HUES64 (cell line): ENCODE measurements around the gene SCGB3A1.

ENCODE experiments used
- H3K27ac ChIP-seq: 2 replicates; pipeline ENCODE4 v1.7.0; 2013; ENCODE audit warnings: low read depth, low read length, inconsistent platforms
- H3K27me3 ChIP-seq: 2 replicates; pipeline ENCODE4 v1.6.1; 2013; ENCODE audit warnings: mild to moderate bottlenecking, low read length; ENCODE audit not compliant: insufficient read depth
- H3K36me3 ChIP-seq: 2 replicates; pipeline ENCODE4 v1.6.1; 2013; ENCODE audit warnings: mild to moderate bottlenecking, low read length; ENCODE audit not compliant: insufficient read depth
- H3K4me1 ChIP-seq: 2 replicates; pipeline ENCODE4 v1.6.1; 2013; ENCODE audit warnings: mild to moderate bottlenecking, low read length, moderate library complexity; ENCODE audit not compliant: insufficient read depth
- H3K4me3 ChIP-seq: 2 replicates; pipeline ENCODE4 v1.5.1; 2013; ENCODE audit warnings: mild to moderate bottlenecking, low read length, moderate library complexity
- H3K9ac ChIP-seq: 2 replicates; pipeline ENCODE4 v1.6.1; 2013; ENCODE audit warnings: mild to moderate bottlenecking, low read depth, low read length
- H3K9me3 ChIP-seq: 2 replicates; pipeline ENCODE4 v1.6.1; 2013; ENCODE audit warnings: low read depth, low read length; ENCODE audit not compliant: insufficient read depth
- WGBS: fragments of 150-250, 120-280 bp; methylation state at CpG from one replicate; pipeline ENCODE4 v1.1.7; 2013; ENCODE audit warnings: missing lambda C conversion rate; 5-methylcytosine and 5-hydroxymethylcytosine counted together

Gene SCGB3A1

DNA sequence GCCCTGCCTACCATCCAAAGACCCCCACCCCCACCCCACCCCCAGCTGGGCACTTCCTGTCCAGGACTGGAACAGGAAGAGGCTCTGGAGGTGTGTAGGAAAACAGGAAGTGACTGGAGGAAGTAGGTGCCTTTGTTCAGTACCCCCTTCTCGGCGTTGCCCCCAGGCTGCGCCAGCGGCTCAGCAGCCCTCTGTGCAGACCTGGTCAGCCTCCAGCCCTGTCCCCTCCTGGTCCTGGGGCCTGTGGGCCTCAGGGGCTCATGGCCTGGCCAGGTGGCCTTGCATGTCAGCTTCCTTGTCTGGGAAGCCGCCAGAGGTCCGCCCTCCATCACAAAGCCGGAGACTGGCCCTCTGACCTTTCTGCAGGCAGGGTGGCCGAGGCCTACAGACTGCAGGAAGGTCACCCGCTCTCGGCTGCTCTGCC is 32.1 kb upstream of the SCGB3A1 start:
- H3K4me3 ChIP-seq = no peak overlapping the region
- 92% methylated on average over 10 of the region's 10 CpGs for WGBS
- H3K9me3 ChIP-seq = no peaks in the 10 kb centered on the region
- no peak overlapping the region for H3K9ac ChIP-seq
- no peak overlapping the region for H3K27ac ChIP-seq
- H3K4me1 ChIP-seq = no peaks in the 10 kb centered on the region
- H3K27me3 ChIP-seq = peaks cover 15% of the 10 kb centered on the region
- H3K36me3 ChIP-seq = no peaks in the 10 kb centered on the region

DNA sequence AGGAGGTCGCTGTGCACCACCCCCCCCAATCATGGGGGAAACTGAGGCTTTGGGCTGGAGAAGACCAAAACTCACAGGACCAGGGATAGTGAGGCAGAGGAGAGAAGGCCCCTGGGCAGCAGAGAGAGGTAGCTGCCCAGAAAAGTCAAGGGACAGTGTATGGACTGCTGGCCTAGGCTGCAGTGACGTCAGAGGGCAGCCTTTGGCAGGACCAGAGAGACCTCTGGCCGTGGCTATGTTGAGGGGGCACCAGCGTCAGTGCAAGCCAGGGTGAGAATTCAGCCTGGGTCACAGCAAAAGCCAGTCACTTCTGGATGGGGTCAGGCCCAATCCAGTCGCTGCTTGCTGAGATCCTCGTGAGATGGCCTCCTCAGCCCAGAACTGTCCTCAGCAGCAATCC is 31.6 kb upstream of the SCGB3A1 start:
- Histone ChIP-seq H3K27ac (no peak overlapping the region), H3K4me3 (no peak overlapping the region), H3K9ac (no peak overlapping the region), H3K36me3 (no peaks in the 10 kb centered on the region), H3K27me3 (peaks cover 17% of the 10 kb centered on the region), H3K4me1 (no peaks in the 10 kb centered on the region), H3K9me3 (no peaks in the 10 kb centered on the region)
- 93% methylated on average over 5 of the region's 6 CpGs for WGBS

DNA sequence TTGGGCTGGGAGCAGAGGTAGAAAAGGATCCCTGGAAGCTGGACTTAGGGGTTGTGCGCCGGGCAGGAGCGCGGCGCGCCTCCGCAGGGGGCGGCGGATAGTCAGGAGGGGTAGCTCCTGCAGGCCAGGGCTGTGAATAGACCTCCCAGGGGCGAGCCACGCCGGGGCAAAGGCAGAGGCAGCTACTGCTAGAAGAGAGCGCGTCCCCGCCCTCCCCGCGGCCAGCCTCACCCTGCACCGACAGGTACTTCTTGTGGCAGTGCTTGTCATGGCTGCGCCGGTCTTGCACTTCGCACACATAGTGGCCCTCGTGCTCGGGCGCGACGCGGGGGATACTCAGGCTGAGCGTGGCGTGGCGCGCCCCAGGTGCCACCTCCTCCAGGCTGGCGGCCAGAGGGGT is 30.0 kb upstream of the SCGB3A1 start:
- H3K36me3 ChIP-seq = no peaks in the 10 kb centered on the region
- H3K9me3 ChIP-seq = no peaks in the 10 kb centered on the region
- no peak overlapping the region for H3K4me3 ChIP-seq
- H3K4me1 ChIP-seq = no peaks in the 10 kb centered on the region
- WGBS = 94% methylated on average over 32 of the region's 32 CpGs
- H3K27ac ChIP-seq = no peak overlapping the region
- H3K9ac ChIP-seq = no peak overlapping the region
- peaks cover 17% of the 10 kb centered on the region for H3K27me3 ChIP-seq

DNA sequence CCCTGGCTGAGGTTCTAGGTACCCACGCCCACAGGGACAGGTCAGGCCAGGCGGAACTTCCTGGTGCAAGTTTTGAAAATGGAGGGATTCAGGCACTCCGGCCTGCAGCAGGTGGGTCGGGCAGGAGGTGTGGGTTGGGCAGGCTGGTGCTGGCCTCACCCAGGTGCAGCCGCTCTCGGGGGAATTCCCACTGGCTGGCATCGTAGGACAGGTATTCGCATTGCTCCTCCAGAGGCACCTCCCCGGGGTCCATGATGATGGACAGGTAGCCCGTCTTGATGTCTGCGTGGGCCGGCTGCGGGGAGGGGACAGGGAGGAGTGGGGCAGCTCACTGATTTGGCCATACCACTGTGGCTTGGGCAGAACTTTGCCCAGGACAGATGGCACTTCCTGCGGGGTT is 28.7 kb upstream of the SCGB3A1 start:
- no peak overlapping the region for H3K27ac ChIP-seq
- H3K9ac ChIP-seq = no peak overlapping the region
- WGBS = 93% methylated on average over 14 of the region's 14 CpGs
- peaks cover 17% of the 10 kb centered on the region for H3K27me3 ChIP-seq
- H3K4me3 ChIP-seq = no peak overlapping the region
- H3K4me1 ChIP-seq = no peaks in the 10 kb centered on the region
- no peaks in the 10 kb centered on the region for H3K36me3 ChIP-seq
- no peaks in the 10 kb centered on the region for H3K9me3 ChIP-seq

DNA sequence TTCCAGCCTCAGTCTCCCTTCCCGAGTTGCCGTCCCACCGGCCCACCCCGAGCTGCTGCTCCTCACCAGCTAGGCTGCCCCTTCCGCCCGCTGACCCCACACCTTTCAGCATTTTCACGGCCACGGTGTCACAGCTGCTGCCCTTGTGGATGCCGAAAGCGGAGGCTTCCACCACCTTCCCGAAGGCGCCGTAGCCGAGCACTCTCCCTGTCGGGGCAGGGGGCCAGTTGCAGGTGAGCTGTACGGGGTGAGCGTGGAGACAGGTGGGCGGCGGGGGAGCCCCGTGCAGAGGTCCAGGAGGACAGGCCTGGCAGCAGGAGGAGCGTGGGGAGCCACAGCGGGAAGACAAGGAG is 28.2 kb upstream of the SCGB3A1 start:
- no peaks in the 10 kb centered on the region for H3K36me3 ChIP-seq
- H3K9me3 ChIP-seq = no peaks in the 10 kb centered on the region
- no peak overlapping the region for H3K27ac ChIP-seq
- peak overlapping the region; percentile 61 for H3K4me3 ChIP-seq
- peaks cover 17% of the 10 kb centered on the region for H3K27me3 ChIP-seq
- H3K4me1 ChIP-seq = no peaks in the 10 kb centered on the region
- H3K9ac ChIP-seq = no peak overlapping the region
- 84% methylated on average over 22 of the region's 22 CpGs for WGBS

DNA sequence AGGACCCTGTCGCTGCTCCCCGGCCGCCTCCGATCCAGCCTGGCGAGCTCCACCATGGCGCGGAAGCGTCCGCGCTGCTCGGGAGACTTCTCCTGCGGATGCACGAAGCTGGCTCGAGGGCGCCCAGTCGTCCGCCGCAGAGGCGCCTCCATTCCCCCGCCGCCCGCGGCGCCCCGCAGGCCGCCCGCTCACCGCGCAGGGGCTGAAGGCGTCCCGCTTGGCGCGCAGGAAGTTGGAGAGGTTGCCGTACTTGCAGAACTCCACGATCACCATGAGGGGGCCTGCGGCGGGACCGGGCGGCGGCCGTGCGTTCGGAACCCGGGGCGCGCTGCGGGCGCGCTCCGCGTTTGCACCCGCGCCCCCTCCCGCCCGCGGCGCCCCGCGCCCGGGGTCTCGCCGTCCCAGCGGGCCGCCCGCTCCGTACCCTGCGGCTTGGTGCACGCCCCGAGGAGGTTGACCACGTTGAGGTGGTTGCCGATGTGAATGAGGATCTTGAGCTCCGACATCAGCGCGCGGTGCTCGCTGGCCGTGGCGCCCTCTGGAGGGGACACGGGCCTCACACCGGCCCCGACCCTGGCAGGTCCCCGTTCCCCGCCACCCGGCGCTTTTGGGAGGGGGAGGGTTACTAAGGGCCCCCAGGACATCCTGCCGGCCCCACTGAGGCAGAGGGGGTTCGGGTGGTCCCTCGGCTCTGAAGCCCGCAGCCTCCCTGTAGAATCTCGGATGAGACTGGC is 27.7 kb upstream of the SCGB3A1 start:
- H3K36me3 ChIP-seq = no peaks in the 10 kb centered on the region
- H3K9ac ChIP-seq = peak overlapping the region; percentile 72
- 3% methylated on average over 90 of the region's 90 CpGs for WGBS
- no peaks in the 10 kb centered on the region for H3K4me1 ChIP-seq
- H3K9me3 ChIP-seq = no peaks in the 10 kb centered on the region
- peaks cover 17% of the 10 kb centered on the region for H3K27me3 ChIP-seq
- H3K27ac ChIP-seq = no peak overlapping the region
- H3K4me3 ChIP-seq = peak overlapping the region; percentile 61

DNA sequence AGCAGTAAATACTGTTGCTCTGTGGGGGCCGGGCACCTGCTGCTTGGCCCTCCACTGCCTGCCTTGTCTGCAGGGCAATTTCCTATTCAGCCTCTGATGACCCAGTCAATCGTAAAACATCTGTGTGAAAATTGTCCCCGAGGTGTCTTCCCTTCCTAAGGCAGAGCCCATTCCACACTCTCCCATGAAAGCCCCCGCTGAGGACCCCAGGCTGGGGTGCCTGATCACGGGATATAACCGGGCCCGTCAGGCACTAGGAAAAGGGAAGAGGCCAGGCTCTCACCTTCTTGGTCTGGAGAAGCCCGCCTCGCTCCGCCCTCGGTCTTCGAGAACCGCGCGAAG is 27.2 kb upstream of the SCGB3A1 start:
- H3K27ac ChIP-seq = no peak overlapping the region
- no peaks in the 10 kb centered on the region for H3K9me3 ChIP-seq
- no peaks in the 10 kb centered on the region for H3K36me3 ChIP-seq
- H3K27me3 ChIP-seq = peaks cover 17% of the 10 kb centered on the region
- peak overlapping the region; percentile 72 for H3K9ac ChIP-seq
- no peaks in the 10 kb centered on the region for H3K4me1 ChIP-seq
- H3K4me3 ChIP-seq = peak overlapping the region; percentile 61
- WGBS = 16% methylated on average over 15 of the region's 15 CpGs

DNA sequence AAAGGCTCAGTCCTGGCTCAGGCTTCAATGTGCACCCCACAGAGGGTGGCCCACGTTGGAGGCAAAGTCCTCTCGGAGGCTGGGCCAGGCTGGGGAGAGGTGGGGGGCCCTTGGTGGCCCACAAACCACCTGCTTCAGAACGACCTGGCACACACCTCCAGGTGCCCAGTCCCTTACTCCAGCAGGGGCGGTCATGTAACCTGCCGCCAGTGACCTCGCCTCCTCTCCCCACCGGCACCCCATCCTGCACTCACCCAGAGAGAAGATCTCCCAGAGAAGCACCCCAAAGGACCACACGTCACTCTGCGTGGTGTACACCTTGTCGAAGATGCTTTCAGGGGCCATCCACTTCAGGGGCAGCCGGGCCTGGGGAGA is 22.5 kb upstream of the SCGB3A1 start:
- no peak overlapping the region for H3K27ac ChIP-seq
- no peaks in the 10 kb centered on the region for H3K36me3 ChIP-seq
- no peaks in the 10 kb centered on the region for H3K9me3 ChIP-seq
- no peak overlapping the region for H3K9ac ChIP-seq
- no peaks in the 10 kb centered on the region for H3K4me1 ChIP-seq
- no peak overlapping the region for H3K4me3 ChIP-seq
- peaks cover 7% of the 10 kb centered on the region for H3K27me3 ChIP-seq
- 91% methylated on average over 11 of the region's 11 CpGs for WGBS

DNA sequence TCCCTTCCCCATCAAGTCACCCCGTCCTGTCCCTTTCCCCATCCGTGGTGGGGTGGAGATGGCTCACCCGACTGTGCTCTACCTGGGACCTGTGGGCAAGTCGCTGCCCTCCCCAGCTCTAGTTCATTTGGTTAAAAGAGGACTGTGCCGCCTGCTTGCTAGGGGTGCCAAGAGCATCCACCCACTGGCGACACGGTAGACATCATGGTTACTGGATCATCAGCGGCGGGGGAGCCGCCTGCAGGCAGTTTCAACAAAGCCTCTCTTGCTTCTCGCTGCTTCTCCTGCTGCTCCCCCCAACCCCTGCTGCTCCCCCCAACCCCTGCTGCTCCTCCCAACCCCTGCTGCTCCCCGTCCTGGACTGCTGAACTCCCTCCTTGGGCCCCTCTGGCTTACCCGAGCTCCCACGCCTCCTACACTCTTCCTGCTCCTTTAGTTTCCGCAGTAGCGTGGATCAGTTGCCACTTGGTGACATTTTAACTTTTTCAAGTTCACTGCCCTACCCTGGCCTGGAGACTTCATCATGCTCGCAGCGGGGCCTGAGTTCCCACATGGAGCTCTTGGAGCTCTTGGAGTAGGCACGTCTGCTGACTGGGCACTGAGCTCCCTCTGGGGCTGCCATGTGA is 22.0 kb upstream of the SCGB3A1 start:
- no peak overlapping the region for H3K9ac ChIP-seq
- no peaks in the 10 kb centered on the region for H3K36me3 ChIP-seq
- no peaks in the 10 kb centered on the region for H3K9me3 ChIP-seq
- no peak overlapping the region for H3K27ac ChIP-seq
- no peaks in the 10 kb centered on the region for H3K4me1 ChIP-seq
- peaks cover 2% of the 10 kb centered on the region for H3K27me3 ChIP-seq
- no peak overlapping the region for H3K4me3 ChIP-seq
- WGBS = 91% methylated on average over 19 of the region's 19 CpGs

DNA sequence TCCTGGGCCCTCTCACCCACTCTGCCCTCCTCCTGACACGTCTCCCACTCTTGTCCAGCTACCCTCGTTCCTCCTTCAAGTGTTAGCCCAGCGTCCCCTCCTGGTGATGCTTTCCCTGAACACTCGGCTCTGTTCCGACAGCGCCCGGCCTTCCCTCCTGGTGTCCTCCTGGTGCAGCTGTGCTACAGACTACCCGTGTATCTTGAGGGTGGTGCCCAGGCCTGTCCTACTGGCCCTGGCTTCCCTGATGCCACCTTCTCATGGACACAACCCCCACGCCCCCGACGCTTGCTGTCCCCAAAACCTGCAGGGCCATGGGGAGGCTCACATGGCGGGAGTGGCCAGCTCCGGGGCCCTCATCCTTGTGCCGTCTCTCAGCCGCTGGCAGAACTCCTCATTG is 21.4 kb upstream of the SCGB3A1 start:
- no peak overlapping the region for H3K27ac ChIP-seq
- no peaks in the 10 kb centered on the region for H3K4me1 ChIP-seq
- H3K4me3 ChIP-seq = no peak overlapping the region
- no peak overlapping the region for H3K9ac ChIP-seq
- WGBS = 94% methylated on average over 13 of the region's 15 CpGs
- H3K36me3 ChIP-seq = no peaks in the 10 kb centered on the region
- H3K9me3 ChIP-seq = no peaks in the 10 kb centered on the region
- no peaks in the 10 kb centered on the region for H3K27me3 ChIP-seq

DNA sequence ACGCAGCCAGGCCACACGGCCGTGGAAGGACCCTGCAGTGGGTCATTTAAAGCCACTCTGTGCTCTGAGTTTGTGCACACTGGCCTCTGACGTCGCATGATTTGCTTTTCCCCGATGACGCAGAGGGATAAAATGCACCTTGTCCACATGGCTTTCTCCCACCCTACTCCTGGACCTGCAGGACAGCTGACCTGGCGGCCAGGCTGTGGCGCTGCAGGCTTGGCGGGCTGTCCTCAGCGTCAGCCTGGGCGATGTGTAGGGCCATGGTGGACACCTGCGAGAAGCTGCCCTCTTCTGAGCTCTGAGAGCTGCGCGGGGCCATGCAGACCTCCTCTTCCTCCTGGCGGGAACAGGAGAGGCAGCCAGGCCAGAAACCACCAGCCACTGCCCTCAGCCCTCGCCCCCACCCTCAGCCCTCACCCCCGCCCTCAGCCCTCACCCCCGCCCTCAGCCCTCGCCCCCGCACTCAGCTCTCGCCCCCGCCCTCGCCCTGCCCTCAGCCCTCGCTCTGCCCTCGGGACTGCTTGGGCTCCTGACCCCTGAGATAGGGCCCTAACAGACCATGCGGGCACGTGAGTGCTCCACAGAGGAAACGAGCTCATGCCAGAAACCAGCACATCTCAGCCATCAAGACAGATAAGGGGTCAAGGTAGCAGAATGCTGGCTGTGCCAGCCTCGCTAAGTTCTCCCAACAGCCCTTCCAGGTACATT is 20.0 kb upstream of the SCGB3A1 start:
- Histone ChIP-seq H3K27me3 (no peaks in the 10 kb centered on the region), H3K36me3 (no peaks in the 10 kb centered on the region), H3K27ac (no peak overlapping the region), H3K9ac (no peak overlapping the region), H3K4me1 (no peaks in the 10 kb centered on the region), H3K9me3 (no peaks in the 10 kb centered on the region), H3K4me3 (no peak overlapping the region)
- WGBS = 91% methylated on average over 29 of the region's 30 CpGs
